HCT116 (cell line): Measurements from ENCODE around the gene TFF1.

Experiments
- EGR1 ChIP-seq: IDR thresholded peaks from 2 replicates; pipeline ENCODE4 v1.6.1; 2012; ENCODE audit warnings: low read depth
- FOSL1 ChIP-seq: IDR thresholded peaks from 2 replicates; pipeline ENCODE4 v1.6.1; 2012; ENCODE audit warnings: low read depth
- JUND ChIP-seq: IDR thresholded peaks from 2 replicates; pipeline ENCODE4 v1.6.1; 2012
- POLR2A ChIP-seq: IDR thresholded peaks from 2 replicates; pipeline ENCODE4 v1.7.0; 2011; ENCODE audit warnings: borderline replicate concordance; ENCODE audit not compliant: insufficient read depth, insufficient read length; ENCODE audit errors: extremely low read depth
- POLR2AphosphoS5 ChIP-seq: IDR thresholded peaks from 2 replicates; pipeline ENCODE4 v1.6.1; 2011; ENCODE audit warnings: mild to moderate bottlenecking, low read depth, low read length, moderate library complexity
- RAD21 ChIP-seq: IDR thresholded peaks from 2 replicates; pipeline ENCODE4 v1.6.1; 2012; ENCODE audit warnings: low read depth, mild to moderate bottlenecking
- REST ChIP-seq: IDR thresholded peaks from 2 replicates; pipeline ENCODE4 v1.6.1; 2012; ENCODE audit warnings: low read depth
- SRF ChIP-seq: IDR thresholded peaks from 2 replicates; pipeline ENCODE4 v1.6.1; 2012; ENCODE audit warnings: low read depth
- YY1 ChIP-seq: IDR thresholded peaks from 2 replicates; pipeline ENCODE4 v1.6.1; 2011; ENCODE audit warnings: low read length, low read depth, moderate library complexity, mild to moderate bottlenecking; ENCODE audit not compliant: insufficient replicate concordance; ENCODE audit errors: extremely low read depth
- ZNF274 ChIP-seq: fragments of 200-500 bp; sonication (Bioruptor generic); IDR thresholded peaks from 2 replicates; pipeline ENCODE4 v1.6.1; 2014; ENCODE audit warnings: mild to moderate bottlenecking, low read depth, low read length, inconsistent platforms
- TF ChIP-seq, protein P1 (sequence below), 3 experiments: fragments of 200-600 bp in 1 of 3; sonication (generic) in 1 of 3; IDR thresholded peaks in 2 of 3; conservative IDR thresholded peaks in 1 of 3; 2 replicates each; pipeline ENCODE4 v1.5.1; 2012 to 2017; ENCODE audit warnings: low read depth in 2 of 3, low read length in 2 of 3, antibody characterized with exemption in 1 of 3, borderline replicate concordance in 1 of 3, control low read depth in 1 of 3, mild to moderate bottlenecking in 1 of 3, mixed read lengths in 1 of 3, mixed run types in 1 of 3, moderate library complexity in 1 of 3; ENCODE audit not compliant: insufficient read depth in 1 of 3
- TF ChIP-seq, protein P2 (sequence below): IDR thresholded peaks from 2 replicates; pipeline ENCODE4 v1.6.1; 2012
- TF ChIP-seq, protein P3 (sequence below): IDR thresholded peaks from 2 replicates; pipeline ENCODE4 v1.6.1; 2012

- TF ChIP-seq POLR2A (no peak), REST (no peak), FOSL1 (no peak), RAD21 (no peak), POLR2AphosphoS5 (no peak), JUND (no peak), YY1 (no peak), SRF (no peak), EGR1 (no peak), ZNF274 (no peak)
- TF ChIP-seq, protein P1, sequence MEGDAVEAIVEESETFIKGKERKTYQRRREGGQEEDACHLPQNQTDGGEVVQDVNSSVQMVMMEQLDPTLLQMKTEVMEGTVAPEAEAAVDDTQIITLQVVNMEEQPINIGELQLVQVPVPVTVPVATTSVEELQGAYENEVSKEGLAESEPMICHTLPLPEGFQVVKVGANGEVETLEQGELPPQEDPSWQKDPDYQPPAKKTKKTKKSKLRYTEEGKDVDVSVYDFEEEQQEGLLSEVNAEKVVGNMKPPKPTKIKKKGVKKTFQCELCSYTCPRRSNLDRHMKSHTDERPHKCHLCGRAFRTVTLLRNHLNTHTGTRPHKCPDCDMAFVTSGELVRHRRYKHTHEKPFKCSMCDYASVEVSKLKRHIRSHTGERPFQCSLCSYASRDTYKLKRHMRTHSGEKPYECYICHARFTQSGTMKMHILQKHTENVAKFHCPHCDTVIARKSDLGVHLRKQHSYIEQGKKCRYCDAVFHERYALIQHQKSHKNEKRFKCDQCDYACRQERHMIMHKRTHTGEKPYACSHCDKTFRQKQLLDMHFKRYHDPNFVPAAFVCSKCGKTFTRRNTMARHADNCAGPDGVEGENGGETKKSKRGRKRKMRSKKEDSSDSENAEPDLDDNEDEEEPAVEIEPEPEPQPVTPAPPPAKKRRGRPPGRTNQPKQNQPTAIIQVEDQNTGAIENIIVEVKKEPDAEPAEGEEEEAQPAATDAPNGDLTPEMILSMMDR (IDR thresholded peaks at IDR 0.05 in 2 of 3, conservative IDR thresholded peaks at IDR 0.05 in 1 of 3; ENCODE audit: borderline replicate concordance in 1 of 3, insufficient read depth in 1 of 3, low read depth in 2 of 3, low read length in 2 of 3), result no peak
- TF ChIP-seq, protein P2, sequence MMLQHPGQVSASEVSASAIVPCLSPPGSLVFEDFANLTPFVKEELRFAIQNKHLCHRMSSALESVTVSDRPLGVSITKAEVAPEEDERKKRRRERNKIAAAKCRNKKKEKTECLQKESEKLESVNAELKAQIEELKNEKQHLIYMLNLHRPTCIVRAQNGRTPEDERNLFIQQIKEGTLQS, result no peak
- TF ChIP-seq, protein P3, sequence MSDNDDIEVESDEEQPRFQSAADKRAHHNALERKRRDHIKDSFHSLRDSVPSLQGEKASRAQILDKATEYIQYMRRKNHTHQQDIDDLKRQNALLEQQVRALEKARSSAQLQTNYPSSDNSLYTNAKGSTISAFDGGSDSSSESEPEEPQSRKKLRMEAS, result no peak
Observed at GRCh38 chr21:42350318-42350910, 15.9 kb downstream of the TFF1 start.
